NK-92 treated with Interleukin-12 subunit alpha and Interleukin-12 subunit beta, amount 100 ng/mL, for 24 hours (cell line): ENCODE results near the gene CELF4.
"Not testable (repeated sequence)": the region's sequence is repeated elsewhere in the genome, so short reads cannot be mapped to it uniquely, and the experiment has no call there.

Source experiments
- DNase-seq: peaks from one replicate; lab custom pipeline; 2025; lab: John Stamatoyannopoulos, UW

CELF4 gene

DNA sequence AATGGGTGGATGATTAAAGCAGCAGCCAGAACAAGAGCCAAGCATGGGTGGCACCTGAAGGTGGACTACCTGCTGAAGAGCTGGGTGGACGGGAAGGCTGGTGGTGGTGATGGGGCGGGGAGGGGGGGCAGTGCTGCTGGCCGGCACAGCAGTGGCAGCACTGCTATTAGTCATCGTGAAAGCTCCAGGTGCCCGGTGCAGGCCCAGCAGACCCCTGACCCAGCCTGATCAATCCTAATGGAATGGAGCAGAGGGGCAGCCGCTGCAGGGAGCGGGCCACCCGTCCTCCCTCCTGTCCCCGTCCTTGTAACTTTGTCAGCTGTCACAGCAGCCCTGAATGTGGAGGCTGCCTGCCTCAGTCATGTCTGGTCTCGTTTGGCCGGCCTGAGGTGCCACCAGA lies 174.9 kb downstream of the CELF4 start:
- DNase-seq: no peak

DNA sequence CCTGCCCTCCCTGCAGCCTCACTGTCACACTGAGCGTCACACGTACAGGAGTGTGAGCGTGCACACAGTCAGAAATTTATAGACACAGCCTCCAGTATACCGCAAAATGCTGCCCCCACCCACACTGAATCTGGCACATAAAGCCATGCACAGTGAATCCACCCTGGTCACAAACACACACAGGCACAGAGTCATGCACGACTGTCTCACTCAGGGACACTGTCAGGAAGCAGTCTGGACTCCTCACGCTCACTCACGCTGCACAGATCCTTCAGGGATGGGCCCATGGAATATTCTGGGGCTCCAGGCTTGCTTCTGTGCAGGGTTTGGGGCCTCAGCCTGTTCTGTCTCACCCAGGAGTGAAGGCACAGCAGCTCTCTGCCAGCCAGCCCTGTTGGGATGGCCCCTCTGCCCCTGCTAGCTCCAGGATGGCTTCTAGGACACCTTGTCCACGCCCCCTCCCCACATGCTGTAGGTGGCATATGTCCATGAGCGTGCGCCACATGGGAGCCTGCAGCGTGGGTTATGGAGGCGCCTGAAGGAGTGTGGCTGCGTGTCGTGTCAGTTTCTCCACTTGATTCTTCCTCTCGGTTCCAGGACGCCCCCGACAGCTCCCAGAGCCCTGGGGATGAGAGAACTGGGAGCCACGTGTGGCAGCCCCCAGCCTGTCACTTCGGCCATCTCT lies 175.8 kb downstream of the CELF4 start:
- no peak for DNase-seq

DNA sequence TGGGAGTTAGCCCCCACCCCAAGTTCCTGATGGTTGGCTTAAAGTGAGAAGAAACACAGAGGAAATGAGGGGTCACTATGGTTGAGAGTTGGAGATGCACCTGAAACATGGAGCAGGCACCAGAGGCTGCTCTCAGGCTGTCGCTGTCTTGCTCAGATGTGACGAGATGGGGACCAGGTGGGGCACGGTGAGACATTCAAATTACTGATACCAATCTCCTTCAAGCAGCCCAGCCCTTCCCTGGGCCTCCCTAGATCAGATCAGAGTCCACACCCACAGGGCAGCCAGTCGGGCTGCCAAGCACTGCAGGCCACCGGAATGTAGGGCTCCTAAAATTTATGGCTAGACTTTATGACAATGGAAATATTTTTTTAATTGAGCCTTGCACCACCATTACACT lies 176.6 kb downstream of the CELF4 start:
- no peak for DNase-seq

DNA sequence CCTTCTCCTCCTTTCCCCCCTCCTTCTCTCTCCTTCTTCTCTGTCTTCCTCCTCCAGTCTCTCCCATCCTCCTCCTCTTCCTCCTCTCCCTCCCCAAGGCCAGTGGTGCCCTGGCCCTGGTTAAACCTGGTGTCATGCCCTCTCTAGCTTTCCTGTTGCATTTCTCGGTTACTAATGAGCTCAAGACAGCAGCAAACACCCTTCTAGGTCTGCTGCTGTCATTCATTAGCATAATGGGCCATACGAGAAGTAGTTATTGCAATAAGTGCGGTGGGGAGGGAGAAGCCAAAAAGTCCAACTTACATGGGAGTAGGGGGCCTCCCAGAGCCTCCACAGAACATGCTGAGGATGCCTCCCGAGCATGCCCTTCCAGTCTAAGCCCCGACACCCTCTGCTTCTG lies 177.2 kb downstream of the CELF4 start:
- DNase-seq: no peak

DNA sequence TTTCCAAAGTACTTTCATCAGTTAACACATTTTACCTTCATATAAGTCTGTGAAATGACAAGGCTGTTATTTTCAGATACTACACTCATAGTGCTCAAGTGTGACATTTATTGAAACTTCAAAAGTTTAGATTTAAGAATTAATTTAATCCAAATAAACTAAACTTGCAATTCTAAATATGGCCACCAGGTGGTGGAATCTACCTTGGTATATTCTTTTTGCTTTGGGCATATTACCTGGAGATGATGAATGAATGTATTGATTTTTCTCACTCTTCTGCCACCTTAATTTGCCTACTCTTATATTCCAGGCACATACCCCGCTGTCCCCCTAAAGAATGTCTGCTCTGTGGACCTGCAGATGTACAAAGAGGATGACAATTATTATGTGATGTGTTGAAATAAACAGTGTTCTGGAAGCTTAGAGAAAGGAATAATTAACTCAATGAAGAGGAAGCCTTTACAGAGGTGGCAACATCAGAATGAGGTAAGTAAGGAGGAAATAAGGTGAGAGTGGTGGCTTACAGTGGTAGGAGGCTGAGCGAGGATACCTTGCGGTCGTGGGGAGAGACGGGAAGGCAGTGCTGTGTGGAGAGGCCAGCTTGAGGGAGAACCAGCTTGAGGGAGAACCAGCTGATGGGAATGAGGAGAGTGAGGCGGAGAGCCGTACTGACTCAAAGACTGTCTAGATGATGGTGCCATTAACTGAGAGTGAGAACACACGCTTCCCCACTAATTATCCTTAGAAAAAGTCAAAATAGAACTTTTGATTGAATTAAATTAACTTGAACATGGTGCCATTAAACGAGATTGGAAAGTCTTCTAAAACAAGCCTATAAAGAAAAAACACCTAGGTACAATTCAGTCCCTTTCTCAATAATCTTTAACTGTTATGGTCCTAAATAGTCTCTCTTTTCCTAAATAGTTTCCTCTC lies 179.5 kb downstream of the CELF4 start:
- no peak for DNase-seq

DNA sequence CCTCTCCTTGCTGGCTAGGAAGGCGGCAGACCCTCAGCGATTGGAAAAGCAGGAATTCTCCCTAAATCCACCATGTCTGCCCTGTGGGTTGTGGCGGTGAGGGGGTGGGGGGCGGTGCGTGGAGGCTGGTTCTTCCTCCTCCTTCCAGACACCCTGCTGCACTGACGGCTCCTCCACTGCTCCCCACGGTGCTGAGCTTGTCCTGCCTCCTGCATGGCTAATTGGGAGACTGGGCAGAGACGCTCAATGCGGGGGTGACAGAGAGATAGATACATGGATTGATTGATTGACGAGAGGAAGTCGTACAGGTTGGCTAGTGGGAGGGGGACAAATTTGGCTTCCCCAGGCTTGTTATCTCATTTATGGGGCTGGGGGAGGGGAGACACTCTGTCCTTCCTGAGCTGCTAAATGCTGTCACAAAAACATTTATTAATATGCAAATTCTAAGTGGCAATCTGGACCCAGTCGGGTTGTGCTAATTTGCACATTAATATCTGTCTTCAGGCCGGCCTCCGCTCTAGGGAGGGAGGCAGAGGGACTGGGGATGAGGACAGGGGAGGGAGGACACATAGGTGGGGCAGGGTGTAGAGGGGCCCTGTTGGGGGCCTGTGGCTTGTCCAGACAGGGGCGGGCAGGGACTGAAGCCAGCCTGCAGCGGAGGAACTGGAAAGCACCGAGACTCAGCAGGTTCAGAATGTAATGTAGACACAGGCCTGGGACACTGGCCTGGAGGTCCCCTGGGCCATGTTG lies 181.6 kb downstream of the CELF4 start:
- no peak for DNase-seq

DNA sequence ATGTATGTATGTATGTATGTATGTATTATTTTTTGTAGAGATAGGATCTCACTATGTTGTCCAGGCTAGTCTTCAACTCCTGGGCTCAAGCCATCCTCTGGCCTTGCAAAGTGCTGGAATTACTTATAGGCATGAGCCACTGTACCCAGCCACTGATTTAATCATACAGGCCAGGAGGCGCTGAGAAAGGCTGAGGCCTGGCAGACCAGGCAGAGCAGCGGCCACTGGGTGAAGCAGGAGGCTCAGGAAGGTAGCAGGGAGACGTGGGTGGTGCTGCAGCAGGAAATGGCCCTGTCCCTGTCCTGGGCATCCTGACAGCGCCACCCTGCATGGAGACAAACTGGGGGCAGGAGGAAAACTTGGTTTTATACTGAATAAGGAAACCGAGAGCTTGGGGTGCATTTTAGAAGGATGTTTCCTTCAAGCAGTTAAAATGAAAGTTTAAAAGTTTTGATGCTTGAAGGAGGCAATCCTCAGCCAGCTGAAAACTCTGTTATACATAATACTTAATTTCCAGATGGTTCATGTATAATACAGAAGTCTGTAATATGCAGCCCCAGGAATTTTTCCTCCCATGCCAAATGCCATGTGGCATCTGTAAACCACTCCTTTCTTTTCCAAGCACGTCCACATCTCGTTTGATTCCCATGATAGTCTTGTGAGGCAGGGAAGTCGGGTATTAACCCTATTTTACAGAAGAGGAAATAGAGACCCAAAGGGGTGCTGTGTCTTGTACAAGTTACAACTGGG lies 182.4 kb downstream of the CELF4 start:
- no peak for DNase-seq

DNA sequence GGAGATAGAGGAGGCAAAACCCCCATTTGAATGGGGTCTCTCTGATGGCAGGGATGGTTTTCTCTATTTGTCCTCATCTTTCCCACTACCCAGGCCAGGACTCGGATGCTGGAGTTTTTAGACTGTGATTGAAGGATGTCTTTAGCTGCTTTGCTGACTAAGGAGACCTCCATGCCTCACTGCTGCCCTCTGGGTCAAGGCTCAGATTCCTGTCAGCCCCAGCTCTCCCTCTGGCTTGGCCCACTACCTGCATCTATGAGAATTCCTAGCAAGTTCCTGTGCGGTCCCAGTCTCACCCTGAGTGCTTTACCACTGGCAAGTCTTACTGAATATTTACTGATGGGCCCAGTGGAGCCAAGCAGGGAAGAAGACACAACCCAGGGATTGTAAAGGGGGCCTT lies 184.0 kb downstream of the CELF4 start:
- DNase-seq: no peak

DNA sequence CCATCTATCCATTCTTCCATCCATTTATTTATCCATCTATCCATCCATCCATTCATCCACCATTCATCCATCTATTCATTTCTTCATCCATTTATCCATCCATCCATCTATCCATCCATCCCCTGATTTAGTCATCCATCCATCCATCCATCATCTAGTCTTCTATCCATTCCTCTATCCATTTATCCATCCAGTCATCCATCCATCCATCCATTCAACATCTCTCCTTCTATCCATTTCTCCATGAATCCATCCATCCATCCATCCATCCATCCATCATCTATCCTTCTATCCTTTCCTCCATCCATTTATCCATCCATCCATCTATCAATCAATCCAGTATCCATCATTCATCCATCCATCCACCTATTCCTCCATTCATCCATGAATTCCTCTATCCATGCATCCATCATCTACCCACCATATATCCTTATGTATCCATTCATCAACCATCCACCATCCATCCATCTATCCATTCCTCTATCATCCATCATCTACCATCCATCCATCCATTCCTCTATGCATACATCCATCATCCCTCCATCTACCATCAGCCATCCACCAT lies 185.0 kb downstream of the CELF4 start:
- DNase-seq: no peak

DNA sequence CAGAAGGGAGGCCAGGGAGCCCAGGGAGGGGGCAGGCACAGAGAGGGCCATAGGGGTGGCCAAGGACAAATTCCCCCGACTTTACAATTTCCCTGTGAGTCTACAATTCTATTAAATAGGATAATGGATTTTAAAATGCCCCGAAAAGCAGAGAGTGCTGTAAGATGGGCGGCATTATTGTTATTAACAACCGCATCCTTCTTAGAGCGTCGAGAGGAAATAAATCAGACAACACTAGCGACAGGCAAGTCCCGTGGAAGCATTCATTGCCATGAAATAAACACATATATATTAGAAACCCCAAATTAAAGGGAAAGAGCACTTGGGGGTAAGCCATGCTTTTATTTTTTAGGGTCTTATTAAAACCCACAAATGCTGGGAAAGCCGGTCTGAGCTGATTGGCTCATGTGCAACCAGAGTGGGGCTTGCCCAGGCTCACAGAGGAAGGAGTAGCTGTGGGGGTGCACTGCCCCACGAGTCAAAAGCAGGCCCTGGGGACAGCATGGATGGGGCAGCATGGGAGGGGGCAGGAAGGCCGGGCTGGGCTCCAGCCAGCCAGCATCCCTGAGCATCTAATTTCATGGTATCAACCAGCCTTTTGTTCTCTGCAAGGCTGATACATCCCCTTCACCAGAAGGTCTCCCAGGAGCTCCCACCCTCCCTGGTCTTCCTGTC lies 187.1 kb downstream of the CELF4 start:
- DNase-seq: no peak

DNA sequence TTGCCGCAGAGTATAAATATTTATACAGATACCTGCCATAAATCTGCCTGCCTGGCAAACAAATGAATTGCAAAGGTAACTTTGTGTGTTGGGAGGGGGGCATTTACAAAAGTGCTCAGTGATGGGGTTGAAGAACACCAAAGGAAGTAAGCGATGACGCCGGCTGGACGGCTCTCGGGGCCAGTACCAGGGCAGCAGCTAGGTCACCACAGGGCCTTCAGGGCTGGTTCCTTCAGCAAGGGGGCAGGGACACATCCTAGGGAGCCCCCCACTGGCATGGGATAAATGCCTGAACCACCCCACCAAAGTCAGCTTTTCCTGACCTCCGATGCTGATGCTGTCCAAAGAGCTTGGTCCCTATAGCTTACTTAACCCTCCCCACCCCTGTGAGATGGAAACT lies 190.4 kb downstream of the CELF4 start:
- DNase-seq: no peak

DNA sequence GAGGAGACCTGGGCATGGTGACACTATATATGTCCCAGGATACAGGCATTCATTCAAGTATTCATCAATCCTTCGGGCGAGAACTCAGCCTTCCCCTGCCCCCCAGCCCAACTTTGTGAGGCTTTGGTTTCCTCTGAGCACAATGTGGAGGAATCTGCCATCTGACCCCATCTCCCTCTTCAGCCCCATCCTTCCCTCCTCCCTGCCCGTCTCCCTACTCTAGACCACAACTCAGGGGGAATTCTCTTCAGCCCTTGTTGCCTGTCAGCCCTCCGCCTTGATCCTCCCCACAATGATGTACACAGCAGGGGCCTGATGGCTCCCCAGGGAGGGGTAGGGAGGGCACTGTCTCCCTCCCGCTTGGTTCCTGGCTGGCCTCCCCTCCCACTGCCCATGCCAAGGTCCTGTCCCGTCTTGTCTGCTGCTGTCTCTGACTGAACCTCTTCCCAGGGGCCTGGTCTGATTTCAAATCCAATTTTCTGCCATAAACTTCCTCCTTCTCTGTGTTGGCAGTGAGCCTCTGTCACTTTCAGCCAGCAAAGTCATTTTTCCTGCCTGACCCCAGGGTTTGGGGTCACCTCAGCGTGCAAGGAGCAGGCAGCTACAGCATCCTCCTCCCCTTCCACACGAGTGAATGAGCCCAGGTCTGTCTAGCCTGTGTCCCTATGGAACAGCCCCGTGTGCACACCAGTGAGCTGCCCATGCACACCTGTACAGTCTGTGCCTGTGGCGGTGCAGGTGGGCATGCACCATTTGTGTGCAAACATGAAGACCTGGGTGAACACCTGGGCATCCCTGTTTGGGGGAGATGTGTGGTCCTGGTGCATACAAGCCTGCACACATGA lies 197.3 kb downstream of the CELF4 start:
- no peak for DNase-seq

DNA sequence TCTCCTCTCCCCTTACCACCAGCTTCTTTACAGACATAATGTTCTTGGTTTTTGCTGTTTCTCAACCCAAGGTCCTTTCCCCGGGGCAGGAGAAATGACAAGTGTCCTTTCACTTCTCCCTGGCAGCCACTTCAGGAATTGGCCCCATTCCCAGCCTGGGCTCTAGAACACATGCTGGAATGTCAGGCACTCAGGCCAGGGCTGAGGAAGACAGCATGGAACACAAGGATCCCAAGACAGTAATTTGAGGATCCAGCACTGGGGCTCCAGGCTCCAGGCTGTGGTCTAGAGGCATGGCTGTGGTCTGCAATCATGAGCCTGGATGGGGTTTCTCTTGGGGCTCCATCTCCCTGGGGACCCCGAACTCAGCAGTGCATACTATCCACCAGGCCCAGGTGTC lies 201.4 kb downstream of the CELF4 start:
- DNase-seq: no peak

DNA sequence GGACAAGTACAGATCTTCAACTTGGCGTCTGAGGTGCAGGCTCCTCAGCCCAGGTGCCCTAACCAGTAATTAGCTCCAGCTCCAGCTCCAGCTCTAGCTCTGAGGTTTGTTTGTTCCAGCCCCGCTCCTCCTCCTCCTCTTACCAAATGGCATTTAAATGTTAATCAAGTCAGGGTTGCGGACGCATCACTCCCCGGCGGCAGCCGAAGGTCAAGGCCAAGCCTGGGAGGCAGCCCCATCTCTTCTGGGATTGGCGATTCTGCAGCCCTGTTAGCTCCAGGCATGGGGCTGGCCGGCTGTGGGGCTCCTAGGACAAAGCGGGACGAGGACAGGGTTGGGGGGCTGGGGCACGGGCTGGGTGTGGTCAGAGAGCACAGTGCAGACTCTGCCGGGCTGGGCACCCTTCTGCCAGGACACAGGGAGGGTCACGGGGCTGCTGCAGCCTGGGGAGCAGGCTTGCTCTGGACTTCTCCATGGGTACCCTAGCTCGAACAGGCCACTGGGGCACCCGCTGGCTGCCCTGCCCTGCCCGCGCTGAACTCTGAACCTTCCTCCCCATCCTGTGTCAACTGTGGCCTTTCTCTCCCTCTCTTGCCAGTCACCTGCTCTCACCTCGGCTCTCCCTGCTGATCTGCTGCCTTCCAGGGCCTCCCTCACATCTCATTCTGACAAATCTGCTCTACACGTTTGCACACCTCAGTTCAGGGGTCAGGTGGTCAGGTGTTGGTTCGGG lies 203.3 kb downstream of the CELF4 start:
- no peak for DNase-seq

DNA sequence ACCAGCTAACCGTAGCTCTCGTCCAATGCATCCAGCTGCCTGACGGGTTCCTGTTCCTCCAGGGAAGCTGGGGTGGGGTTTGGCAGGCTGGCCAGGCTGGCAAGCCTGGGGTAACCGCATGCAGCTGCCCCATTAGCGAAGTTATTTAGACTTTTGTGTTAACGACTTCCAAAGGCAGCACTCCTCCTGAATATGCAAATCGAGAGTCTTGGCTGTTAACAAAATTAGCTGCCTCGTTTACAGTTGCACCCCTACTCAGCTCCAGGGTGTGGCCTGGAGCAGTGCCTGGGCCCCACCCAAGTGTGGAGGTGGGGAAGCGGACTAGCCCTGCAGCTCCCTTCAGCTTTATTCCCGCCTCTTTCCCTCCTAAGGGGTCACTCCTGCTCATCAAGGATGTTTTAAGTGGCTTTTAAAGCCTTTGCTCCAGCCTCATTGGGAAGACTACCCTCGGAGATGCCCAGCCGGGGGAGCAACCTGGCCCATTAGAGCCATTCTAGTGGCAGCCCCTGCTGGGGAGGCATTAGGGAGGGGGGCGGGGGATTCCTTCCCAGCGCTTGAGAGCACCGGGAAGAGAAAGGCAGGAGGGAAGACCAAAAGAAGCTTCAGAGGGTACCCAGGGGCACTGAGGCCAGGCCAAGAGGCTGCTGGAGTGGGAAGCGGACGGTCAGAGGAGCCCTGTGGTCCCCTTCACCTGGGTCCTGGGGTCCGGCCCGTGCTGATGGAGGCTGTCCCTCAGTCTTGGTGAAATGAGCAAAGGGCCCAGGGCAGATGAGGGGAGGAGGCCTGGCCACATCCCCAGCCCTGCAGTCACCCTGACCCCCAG lies 204.1 kb downstream of the CELF4 start:
- DNase-seq: no peak

DNA sequence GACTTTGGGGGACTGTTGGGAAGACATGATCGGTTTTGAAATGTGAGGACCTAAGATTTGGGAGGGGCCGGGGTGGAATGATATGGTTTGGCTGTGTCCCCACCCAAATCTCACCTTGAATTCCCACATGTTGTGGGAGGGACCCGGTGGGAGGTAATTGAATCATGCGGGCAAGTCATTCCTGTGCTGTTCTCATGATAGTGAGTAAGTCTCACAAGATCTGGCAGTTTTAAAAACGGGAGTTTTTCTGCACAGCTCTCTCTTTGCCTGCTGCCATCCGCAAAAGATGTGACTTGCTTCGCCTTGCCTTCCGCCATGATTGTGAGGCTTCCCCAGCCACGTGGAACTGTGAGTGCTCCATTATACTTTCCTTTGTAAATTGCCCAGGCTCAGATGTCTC lies 207.5 kb downstream of the CELF4 start:
- DNase-seq: not testable (repeated sequence)

DNA sequence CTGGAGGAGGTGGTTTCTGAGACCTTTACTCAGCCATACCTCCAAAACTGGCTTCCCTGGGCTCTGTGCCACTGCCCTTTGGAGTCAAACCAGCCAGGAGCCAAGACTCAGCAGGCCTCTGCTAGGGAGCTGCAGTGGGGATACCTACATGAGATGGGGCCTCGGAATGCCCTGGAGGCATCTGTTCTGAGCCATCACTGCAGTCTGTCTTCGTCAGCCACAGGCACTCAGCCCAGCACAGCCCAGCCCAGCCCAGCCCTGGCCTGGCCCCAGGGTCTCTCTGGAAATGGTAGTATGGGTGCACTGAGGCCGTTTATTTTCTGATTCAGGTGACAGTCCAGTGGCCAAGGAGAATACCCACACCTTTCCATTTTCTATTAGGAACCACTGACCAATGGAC lies 209.8 kb downstream of the CELF4 start:
- no peak for DNase-seq

DNA sequence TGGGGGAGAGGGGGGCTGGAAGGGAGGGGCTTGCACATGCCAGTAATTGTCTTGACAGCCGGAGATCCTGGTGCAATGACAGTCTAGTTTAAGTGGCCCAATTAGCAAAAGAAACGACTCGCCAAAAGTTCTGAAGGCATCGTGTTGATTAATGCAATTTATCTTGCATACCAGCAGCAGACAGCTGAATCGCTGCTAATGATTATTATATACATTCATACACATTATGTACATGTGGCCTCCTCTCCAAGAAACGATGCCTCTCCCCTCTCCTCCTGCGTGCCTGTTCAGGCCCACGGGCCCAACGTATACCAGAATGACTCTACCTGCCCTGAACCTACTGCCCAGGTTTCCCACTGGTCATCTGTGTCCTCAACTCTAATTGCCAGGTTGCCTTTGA lies 214.5 kb downstream of the CELF4 start:
- DNase-seq: no peak

DNA sequence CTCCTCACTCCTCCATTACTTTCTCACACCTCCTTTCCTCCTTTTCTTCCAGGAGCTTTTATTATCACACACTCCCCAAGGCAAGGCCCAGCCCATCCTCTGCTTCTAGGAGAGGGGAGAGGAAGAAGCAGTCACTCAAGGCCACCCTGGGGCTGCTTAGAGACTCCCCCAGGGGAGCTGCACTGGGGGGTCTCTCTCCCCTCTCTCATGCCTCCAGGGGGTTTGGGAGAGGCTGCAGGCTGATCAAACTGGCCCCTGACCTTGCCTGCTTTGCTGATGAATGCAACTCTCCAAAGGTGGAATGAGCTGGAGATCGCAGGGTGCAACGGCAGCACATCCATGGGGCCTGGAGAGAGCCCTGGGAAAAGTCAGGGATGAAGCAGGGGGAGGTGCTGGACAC lies 216.9 kb downstream of the CELF4 start:
- no peak for DNase-seq
